HepG2 (cell line): ENCODE results near the gene AHCYL2. TPM values are rescaled to one million over a fixed set of nuclear protein-coding genes. Genes with fewer than 3 reads are reported as not detected.

ENCODE experiments used
- KAT7 ChIP-seq: IDR thresholded peaks from 2 replicates; pipeline ENCODE4 v1.6.1; 2018; ENCODE audit warnings: borderline replicate concordance, missing compliant biosample characterization
- KDM1A ChIP-seq: IDR thresholded peaks from 2 replicates; pipeline ENCODE4 v1.6.1; 2016; ENCODE audit warnings: missing compliant biosample characterization
- MATR3 ChIP-seq: sonication (generic); formaldehyde crosslinking; IDR thresholded peaks from 2 replicates; pipeline ENCODE4 v1.4.0; 2020; ENCODE audit warnings: missing genetic modification reagents
- REPIN1 ChIP-seq: sonication (generic); formaldehyde crosslinking; IDR thresholded peaks from 2 replicates; pipeline ENCODE4 v1.8.0; 2022; ENCODE audit warnings: missing genetic modification reagents, low read depth, mild to moderate bottlenecking, borderline replicate concordance
- SETDB1 ChIP-seq: sonication (generic); formaldehyde crosslinking; IDR thresholded peaks from 2 replicates; pipeline ENCODE4 v1.5.1; 2020; ENCODE audit warnings: missing genetic modification reagents, mild to moderate bottlenecking, borderline replicate concordance
- SNRNP70 ChIP-seq: fragments of 200-400 bp; formaldehyde crosslinking; IDR thresholded peaks from 2 replicates; pipeline ENCODE4 v1.6.1; 2017; ENCODE audit warnings: mild to moderate bottlenecking, low read depth, low read length, moderate library complexity
- ZNF333 ChIP-seq: sonication (generic); formaldehyde crosslinking; IDR thresholded peaks from 2 replicates; pipeline ENCODE4 v1.4.0; 2020; ENCODE audit warnings: mild to moderate bottlenecking, missing genetic modification reagents, borderline replicate concordance
- ZNF546 ChIP-seq: sonication (generic); formaldehyde crosslinking; conservative IDR thresholded peaks from 2 replicates; pipeline ENCODE4 v1.8.1; 2023; ENCODE audit warnings: mild to moderate bottlenecking, missing genetic modification reagents
- ZNF776 ChIP-seq: sonication (generic); formaldehyde crosslinking; IDR thresholded peaks from 2 replicates; pipeline ENCODE4 v1.4.0; 2020; ENCODE audit warnings: mild to moderate bottlenecking, missing genetic modification reagents
- ZNF788 ChIP-seq: sonication (generic); formaldehyde crosslinking; IDR thresholded peaks from 2 replicates; pipeline ENCODE4 v1.5.0; 2020; ENCODE audit warnings: mild to moderate bottlenecking, missing genetic modification reagents, borderline replicate concordance
- ZNF850 ChIP-seq: sonication (generic); formaldehyde crosslinking; conservative IDR thresholded peaks from 2 replicates; pipeline ENCODE4 v1.9.0; 2021; ENCODE audit warnings: mild to moderate bottlenecking, missing genetic modification reagents
- polyA plus RNA-seq, 8 experiments: library from polyadenylated mRNA; depleted of rRNA in 3 of 8; stranded (reverse) in 7 of 8; unstranded in 1 of 8; fragments of >200 nt; fragmentation: Illumina TruSeq in 4 of 8; extraction: Trizol in 4 of 8; gene quantifications; 2 replicates each; pipeline versions ENCODE4 v1.2.1 to v1.2.3, GENCODE V29; 2011 to 2016; ENCODE audit warnings: low read depth in 4 of 8, missing spikeins in 1 of 8, mixed read lengths in 1 of 8; ENCODE audit not compliant: insufficient read depth in 1 of 8
- total RNA-seq, 5 experiments: library from RNA; depleted of rRNA; stranded (reverse); fragments of >200 nt; fragmentation: Illumina TruSeq; extraction: Trizol; gene quantifications; 2 replicates each; pipeline ENCODE4 v1.2.3, GENCODE V29; 2016; ENCODE audit warnings: low read depth in 1 of 5
- TF ChIP-seq, protein P1 (sequence below): sonication (generic); formaldehyde crosslinking; IDR thresholded peaks from 2 replicates; pipeline ENCODE4 v1.9.0; 2021; ENCODE audit warnings: mild to moderate bottlenecking, missing genetic modification reagents
- TF ChIP-seq, protein P2 (sequence below): sonication (generic); formaldehyde crosslinking; IDR thresholded peaks from 2 replicates; pipeline ENCODE4 v1.4.0; 2020; ENCODE audit warnings: low read depth, mild to moderate bottlenecking, missing genetic modification reagents

The AHCYL2 gene
- total and polyA plus RNA-seq, 2 of the 13 experiments (the other 11 are each of a cell fraction or from before 2014, with no cell fraction given), result 9.5 to 14.7 TPM

DNA sequence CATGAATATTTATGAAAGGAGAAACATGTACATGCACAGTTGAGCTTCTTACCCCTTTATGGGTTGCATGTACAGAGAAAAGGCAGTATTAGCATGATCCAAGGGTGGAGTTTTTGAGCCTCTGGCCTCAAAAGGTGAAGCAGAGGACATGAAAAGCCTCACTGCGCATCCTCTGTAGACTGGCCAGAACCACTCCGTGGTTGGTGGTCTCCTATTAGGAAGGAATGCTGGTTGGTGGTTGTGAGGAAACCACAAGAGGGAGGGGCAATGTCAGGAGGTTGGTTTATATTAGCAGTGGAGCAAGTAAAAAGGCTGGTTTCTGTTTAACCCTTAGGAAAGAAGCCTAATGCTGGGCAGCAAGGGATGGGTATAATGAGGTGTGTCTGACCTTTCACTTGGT lies 37.5 kb downstream of the AHCYL2 start (continued):
- TF ChIP-seq, protein P1, sequence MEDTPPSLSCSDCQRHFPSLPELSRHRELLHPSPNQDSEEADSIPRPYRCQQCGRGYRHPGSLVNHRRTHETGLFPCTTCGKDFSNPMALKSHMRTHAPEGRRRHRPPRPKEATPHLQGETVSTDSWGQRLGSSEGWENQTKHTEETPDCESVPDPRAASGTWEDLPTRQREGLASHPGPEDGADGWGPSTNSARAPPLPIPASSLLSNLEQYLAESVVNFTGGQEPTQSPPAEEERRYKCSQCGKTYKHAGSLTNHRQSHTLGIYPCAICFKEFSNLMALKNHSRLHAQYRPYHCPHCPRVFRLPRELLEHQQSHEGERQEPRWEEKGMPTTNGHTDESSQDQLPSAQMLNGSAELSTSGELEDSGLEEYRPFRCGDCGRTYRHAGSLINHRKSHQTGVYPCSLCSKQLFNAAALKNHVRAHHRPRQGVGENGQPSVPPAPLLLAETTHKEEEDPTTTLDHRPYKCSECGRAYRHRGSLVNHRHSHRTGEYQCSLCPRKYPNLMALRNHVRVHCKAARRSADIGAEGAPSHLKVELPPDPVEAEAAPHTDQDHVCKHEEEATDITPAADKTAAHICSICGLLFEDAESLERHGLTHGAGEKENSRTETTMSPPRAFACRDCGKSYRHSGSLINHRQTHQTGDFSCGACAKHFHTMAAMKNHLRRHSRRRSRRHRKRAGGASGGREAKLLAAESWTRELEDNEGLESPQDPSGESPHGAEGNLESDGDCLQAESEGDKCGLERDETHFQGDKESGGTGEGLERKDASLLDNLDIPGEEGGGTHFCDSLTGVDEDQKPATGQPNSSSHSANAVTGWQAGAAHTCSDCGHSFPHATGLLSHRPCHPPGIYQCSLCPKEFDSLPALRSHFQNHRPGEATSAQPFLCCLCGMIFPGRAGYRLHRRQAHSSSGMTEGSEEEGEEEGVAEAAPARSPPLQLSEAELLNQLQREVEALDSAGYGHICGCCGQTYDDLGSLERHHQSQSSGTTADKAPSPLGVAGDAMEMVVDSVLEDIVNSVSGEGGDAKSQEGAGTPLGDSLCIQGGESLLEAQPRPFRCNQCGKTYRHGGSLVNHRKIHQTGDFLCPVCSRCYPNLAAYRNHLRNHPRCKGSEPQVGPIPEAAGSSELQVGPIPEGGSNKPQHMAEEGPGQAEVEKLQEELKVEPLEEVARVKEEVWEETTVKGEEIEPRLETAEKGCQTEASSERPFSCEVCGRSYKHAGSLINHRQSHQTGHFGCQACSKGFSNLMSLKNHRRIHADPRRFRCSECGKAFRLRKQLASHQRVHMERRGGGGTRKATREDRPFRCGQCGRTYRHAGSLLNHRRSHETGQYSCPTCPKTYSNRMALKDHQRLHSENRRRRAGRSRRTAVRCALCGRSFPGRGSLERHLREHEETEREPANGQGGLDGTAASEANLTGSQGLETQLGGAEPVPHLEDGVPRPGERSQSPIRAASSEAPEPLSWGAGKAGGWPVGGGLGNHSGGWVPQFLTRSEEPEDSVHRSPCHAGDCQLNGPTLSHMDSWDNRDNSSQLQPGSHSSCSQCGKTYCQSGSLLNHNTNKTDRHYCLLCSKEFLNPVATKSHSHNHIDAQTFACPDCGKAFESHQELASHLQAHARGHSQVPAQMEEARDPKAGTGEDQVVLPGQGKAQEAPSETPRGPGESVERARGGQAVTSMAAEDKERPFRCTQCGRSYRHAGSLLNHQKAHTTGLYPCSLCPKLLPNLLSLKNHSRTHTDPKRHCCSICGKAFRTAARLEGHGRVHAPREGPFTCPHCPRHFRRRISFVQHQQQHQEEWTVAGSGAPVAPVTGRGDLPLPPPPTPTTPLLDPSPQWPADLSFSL (CRISPR knock-in tag), result no peak
- TF ChIP-seq ZNF333 (CRISPR knock-in tag) (no peak), ZNF546 (CRISPR knock-in tag) (no peak), KDM1A (CRISPR knock-in tag) (no peak), ZNF776 (no peak), ZNF850 (no peak), MATR3 (no peak), SNRNP70 (no peak), SETDB1 (CRISPR knock-in tag) (no peak), KAT7 (CRISPR knock-in tag) (no peak), REPIN1 (no peak), ZNF788 (no peak)
- TF ChIP-seq, protein P2, sequence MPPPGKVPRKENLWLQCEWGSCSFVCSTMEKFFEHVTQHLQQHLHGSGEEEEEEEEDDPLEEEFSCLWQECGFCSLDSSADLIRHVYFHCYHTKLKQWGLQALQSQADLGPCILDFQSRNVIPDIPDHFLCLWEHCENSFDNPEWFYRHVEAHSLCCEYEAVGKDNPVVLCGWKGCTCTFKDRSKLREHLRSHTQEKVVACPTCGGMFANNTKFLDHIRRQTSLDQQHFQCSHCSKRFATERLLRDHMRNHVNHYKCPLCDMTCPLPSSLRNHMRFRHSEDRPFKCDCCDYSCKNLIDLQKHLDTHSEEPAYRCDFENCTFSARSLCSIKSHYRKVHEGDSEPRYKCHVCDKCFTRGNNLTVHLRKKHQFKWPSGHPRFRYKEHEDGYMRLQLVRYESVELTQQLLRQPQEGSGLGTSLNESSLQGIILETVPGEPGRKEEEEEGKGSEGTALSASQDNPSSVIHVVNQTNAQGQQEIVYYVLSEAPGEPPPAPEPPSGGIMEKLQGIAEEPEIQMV, result no peak
- TF ChIP-seq, all 625 proteins: peak for 0
